SK-N-SH treated with all-trans-retinoic acid at 6 μM for 48 hours (cell line): ENCODE measurements around the gene POLR2E.

Experiments used
- BACH2 ChIP-seq: fragments of 250-450 bp; sonication (Bioruptor Pico); IDR thresholded peaks from 2 replicates; pipeline ENCODE4 v1.9.0; 2021; ENCODE audit warnings: mild to moderate bottlenecking, borderline replicate concordance
- GLIS3 ChIP-seq: fragments of 250-450 bp; sonication (Bioruptor Pico); IDR thresholded peaks from 2 replicates; pipeline ENCODE4 v1.5.0; 2020; ENCODE audit warnings: mild to moderate bottlenecking, moderate library complexity
- TOX ChIP-seq: fragments of 250-450 bp; sonication (Bioruptor Pico); IDR thresholded peaks from 2 replicates; pipeline ENCODE4 v1.8.0; 2021; ENCODE audit warnings: mild to moderate bottlenecking, moderate library complexity, borderline replicate concordance
- ZFP3 ChIP-seq: fragments of 250-450 bp; sonication (Bioruptor Pico); IDR thresholded peaks from 2 replicates; pipeline ENCODE4 v1.5.0; 2020; ENCODE audit warnings: mild to moderate bottlenecking, moderate library complexity

GRCh38 chr19:1098177-1099051, 3.2 kb upstream of the POLR2E start:
- no peak for TF ChIP-seq GLIS3
- TF ChIP-seq BACH2 (CRISPR knock-in tag), result no peak
- TF ChIP-seq ZFP3, result no peak
- TF ChIP-seq TOX (CRISPR knock-in tag), result no peak
